Measurements from ENCODE around the gene FXYD5.

DNA sequence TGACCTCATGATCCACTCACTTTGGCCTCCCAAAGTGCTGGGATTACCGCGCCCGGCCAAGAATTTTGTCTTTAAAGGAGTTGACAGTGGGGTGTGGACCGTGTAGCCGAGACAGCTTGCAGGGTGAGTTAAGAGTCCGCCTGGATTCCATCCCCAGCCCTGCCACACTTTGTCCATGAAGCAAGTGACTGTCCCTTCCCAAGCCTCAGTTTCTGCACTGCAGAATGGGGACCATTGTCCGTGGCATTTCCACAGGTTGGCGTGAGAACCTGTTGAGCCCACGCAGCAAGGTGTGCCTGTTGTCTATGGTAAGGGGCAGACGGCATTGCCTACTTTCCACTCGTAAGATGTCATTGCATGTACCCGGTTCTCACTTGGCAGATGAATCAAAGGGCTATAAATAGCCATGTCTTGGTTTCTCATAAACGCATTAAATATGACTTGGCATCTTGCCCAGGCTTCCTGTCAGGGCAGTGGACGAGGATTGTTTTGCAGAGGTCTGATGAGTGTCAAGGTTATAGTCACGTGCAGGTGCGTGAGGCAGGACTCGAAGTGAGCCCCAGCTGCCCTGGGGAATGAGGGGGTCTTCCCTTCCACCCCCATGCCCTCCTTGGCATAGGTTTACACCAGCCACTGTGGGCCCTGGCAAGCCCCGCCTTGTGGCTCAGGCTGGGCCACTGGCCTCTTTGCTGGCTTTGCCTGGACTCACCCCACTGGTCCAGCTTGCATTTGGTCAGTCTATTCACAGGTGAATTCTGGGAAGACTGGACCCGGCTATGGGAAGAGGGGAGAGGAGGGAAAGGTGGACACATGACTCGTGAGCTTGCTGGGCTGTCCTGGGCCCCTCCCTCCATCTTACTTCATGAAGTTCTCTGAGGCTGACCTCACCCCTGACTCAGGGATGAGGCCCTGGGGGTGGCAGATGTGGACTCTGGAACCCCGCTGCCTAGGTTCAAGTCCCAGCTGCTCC, 59.4 kb downstream of the FXYD5 start:
- TF ChIP-seq, protein P1, sequence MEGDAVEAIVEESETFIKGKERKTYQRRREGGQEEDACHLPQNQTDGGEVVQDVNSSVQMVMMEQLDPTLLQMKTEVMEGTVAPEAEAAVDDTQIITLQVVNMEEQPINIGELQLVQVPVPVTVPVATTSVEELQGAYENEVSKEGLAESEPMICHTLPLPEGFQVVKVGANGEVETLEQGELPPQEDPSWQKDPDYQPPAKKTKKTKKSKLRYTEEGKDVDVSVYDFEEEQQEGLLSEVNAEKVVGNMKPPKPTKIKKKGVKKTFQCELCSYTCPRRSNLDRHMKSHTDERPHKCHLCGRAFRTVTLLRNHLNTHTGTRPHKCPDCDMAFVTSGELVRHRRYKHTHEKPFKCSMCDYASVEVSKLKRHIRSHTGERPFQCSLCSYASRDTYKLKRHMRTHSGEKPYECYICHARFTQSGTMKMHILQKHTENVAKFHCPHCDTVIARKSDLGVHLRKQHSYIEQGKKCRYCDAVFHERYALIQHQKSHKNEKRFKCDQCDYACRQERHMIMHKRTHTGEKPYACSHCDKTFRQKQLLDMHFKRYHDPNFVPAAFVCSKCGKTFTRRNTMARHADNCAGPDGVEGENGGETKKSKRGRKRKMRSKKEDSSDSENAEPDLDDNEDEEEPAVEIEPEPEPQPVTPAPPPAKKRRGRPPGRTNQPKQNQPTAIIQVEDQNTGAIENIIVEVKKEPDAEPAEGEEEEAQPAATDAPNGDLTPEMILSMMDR (conservative IDR thresholded peaks at IDR 0.05), result no peak
- no peak for TF ChIP-seq EZH2 (IDR thresholded peaks at IDR 0.05; ENCODE audit: low read depth)

Data from PC-9 (cell line).